ENCODE results near the gene DBNDD1. TPM values are rescaled to one million over a fixed set of nuclear protein-coding genes. Genes with fewer than 3 reads are reported as not detected.

DBNDD1 gene
- total and polyA plus RNA-seq, 9 donors: 0.97 to 6.2 (median 2.1) TPM

DNA sequence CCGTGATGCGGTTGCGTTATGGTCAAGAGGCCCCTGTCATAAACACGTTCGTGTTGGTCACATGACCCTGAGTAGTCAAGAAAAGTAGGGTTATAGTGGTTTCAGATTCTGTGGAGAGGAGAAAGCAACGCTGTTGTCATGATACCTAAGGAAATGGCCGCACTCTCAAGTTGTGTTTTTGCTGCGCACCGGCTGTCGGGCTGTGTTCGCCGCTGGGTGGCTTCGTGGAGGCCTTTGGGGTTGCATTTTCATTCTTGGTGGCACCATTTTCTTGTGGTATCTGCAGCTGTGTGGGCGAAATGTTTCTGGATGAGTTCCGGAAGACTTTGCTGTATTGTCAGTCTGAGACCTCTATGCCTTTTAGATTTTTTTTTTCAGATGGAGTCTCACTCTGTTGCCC lies 35.7 kb downstream of the DBNDD1 start:
- intact Hi-C loops (cut with DNase I): no loop called here
- no peak for DNase-seq
- H3K9me3 ChIP-seq: no peaks in the 10 kb centered on the region
- TF ChIP-seq EP300 (IDR thresholded peaks at IDR 0.05) (no peak), POLR2A (IDR thresholded peaks at IDR 0.05) (no peak)
- TF ChIP-seq, protein P1, sequence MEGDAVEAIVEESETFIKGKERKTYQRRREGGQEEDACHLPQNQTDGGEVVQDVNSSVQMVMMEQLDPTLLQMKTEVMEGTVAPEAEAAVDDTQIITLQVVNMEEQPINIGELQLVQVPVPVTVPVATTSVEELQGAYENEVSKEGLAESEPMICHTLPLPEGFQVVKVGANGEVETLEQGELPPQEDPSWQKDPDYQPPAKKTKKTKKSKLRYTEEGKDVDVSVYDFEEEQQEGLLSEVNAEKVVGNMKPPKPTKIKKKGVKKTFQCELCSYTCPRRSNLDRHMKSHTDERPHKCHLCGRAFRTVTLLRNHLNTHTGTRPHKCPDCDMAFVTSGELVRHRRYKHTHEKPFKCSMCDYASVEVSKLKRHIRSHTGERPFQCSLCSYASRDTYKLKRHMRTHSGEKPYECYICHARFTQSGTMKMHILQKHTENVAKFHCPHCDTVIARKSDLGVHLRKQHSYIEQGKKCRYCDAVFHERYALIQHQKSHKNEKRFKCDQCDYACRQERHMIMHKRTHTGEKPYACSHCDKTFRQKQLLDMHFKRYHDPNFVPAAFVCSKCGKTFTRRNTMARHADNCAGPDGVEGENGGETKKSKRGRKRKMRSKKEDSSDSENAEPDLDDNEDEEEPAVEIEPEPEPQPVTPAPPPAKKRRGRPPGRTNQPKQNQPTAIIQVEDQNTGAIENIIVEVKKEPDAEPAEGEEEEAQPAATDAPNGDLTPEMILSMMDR (IDR thresholded peaks at IDR 0.05): no peak
- no peaks in the 10 kb centered on the region for H3K27me3 ChIP-seq
- peaks cover 4% of the 10 kb centered on the region for H3K4me1 ChIP-seq (ENCODE audit: insufficient read depth)
- 84 to 90% (median 88%) methylated on average over 15 of the region's 15 CpGs for WGBS, 3 donors
- H3K4me3 ChIP-seq: no peak overlapping the region
- no peak overlapping the region for H3K27ac ChIP-seq
- no peaks in the 10 kb centered on the region for H3K36me3 ChIP-seq

- WGBS, 3 donors: 90 to 94% (median 92%) methylated on average over 9 of the region's 9 CpGs
- Histone ChIP-seq H3K4me1 (ENCODE audit: insufficient read depth) (peaks cover 4% of the 10 kb centered on the region), H3K36me3 (no peaks in the 10 kb centered on the region), H3K4me3 (no peak overlapping the region), H3K9me3 (no peaks in the 10 kb centered on the region), H3K27me3 (no peaks in the 10 kb centered on the region), H3K27ac (no peak overlapping the region)
- DNase-seq: no peak
- intact Hi-C loops (cut with DNase I): no loop called here
- TF ChIP-seq POLR2A (IDR thresholded peaks at IDR 0.05): no peak
- no peak for TF ChIP-seq EP300 (IDR thresholded peaks at IDR 0.05)
- TF ChIP-seq, protein P1 (IDR thresholded peaks at IDR 0.05): no peak
Measured at GRCh38 chr16:89982318-89982717, 36.9 kb downstream of the DBNDD1 start.

GRCh38 chr16:89981414-89981813 lies 37.8 kb downstream of the DBNDD1 start:
- H3K4me1 ChIP-seq (ENCODE audit: insufficient read depth): peaks cover 4% of the 10 kb centered on the region
- no peak for TF ChIP-seq POLR2A (IDR thresholded peaks at IDR 0.05)
- TF ChIP-seq EP300 (IDR thresholded peaks at IDR 0.05): no peak
- TF ChIP-seq, protein P1 (IDR thresholded peaks at IDR 0.05): no peak
- H3K27ac ChIP-seq: no peak overlapping the region
- H3K4me3 ChIP-seq: no peak overlapping the region
- no peaks in the 10 kb centered on the region for H3K36me3 ChIP-seq
- 93 to 96% (median 95%) methylated on average over 8 of the region's 8 CpGs for WGBS, 3 donors
- no peaks in the 10 kb centered on the region for H3K27me3 ChIP-seq
- intact Hi-C loops (cut with DNase I): no loop called here
- H3K9me3 ChIP-seq: no peaks in the 10 kb centered on the region
- DNase-seq: no peak

DNA sequence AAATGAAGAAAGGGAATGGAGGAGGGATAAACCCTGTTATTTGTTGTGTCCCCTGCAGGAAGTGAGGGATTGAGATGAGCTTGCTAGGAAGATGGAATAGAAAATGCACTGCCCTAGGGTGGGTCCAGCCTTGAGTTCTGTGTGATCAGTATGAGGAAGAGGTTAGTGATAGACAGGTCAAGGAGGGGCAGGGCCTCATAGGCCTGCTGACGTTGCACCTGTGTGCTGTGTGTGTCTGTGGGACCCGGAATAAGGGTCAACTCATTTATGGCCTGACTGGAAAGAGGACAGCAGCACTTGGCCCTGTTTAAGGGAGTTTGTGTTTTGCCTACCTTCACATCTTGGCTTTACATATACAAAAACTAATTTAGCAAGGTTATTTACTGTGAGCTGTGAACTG lies 44.4 kb downstream of the DBNDD1 start:
- Histone ChIP-seq H3K27me3 (no peaks in the 10 kb centered on the region), H3K4me1 (ENCODE audit: insufficient read depth) (peaks cover 18% of the 10 kb centered on the region), H3K36me3 (no peaks in the 10 kb centered on the region), H3K9me3 (no peaks in the 10 kb centered on the region), H3K4me3 (no peak overlapping the region), H3K27ac (no peak overlapping the region)
- TF ChIP-seq, protein P1 (IDR thresholded peaks at IDR 0.05): no peak
- TF ChIP-seq POLR2A (IDR thresholded peaks at IDR 0.05) (no peak), EP300 (IDR thresholded peaks at IDR 0.05) (no peak)
- 75 to 86% (median 77%) methylated on average over 2 of the region's 2 CpGs for WGBS, 3 donors
- intact Hi-C loops (cut with DNase I): no loop called here
- no peak for DNase-seq

Measured in ovary (tissue), 9 donors.